Stimulated activated CD8-positive, alpha-beta memory T cell treated with anti-CD3 and anti-CD28 coated beads, Interleukin-12 subunit alpha, Interleukin-12 subunit beta, amount 100 ng/mL, for 24 hours (primary cell): ENCODE measurements around the gene PRMT9.

Source experiments
- DNase-seq: peaks from one replicate; pipeline ENCODE4 v3.0.0-alpha.2; 2020; ENCODE audit errors: extremely low read depth

The PRMT9 gene

DNA sequence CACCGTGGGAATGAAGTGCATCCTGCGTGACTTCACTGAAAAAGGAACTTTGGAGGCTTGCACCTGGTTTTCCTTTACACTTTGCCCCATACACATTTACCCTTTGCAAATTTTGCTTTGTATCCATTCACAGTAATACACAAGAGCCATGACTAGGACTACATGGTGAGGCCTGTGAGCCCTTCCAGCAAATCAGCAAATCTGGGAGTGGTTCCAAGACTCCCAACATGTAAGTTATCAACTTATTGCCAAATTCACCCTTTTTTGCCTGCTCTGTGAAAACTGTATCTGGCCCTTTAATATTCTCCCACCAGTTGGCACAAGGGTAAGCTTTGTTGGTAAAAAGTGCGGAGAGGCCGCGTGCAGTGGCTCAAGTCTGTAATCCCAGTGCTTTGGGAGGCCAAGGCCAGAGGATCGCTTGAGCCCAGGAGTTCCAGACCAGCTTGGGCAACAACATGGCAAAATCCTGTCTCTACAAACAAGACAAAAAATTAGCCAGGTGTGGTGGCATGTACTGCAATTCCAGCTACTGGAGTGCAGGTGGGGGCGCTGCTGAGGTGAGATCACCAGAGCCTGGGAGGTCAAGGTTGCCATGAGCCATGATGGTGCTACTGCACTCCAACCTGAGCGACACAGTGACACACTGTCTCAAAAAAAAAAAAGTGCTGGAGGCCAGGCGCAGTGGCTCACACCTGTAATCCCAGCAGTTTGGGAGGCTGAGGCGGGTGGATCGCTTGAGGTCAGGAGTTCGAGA, 5.0 kb downstream of the PRMT9 start:
- no peak for DNase-seq

DNA sequence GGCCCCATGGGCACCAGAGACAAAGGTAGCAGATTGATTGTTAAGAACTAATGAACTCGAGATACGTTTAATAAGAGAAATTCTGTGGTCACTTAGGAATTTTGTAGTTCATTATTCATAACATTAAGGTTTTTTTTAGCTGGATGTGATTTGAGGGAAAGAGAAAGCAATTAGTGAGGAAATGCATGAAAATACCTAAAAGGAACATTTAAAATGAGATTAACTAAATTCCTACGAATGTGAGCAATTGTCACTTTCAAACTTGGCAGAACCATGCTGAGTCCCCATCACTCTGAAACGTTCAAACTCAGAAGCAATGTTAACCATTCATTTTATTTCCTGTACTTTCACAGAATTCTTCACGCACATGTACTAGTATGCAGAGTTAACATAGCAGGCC, 5.9 kb downstream of the PRMT9 start:
- DNase-seq, result no peak

- no peak for DNase-seq
These were observed 9.5 kb downstream of the PRMT9 start for GRCh38 chr4:147674496-147674895.

- DNase-seq, result no peak
These were observed 9.9 kb downstream of the PRMT9 start for GRCh38 chr4:147674073-147674472.

- DNase-seq, result no peak
These were observed 25.5 kb downstream of the PRMT9 start for GRCh38 chr4:147658501-147658900.

- no peak for DNase-seq
These were observed 28.3 kb downstream of the PRMT9 start for GRCh38 chr4:147655639-147656038.

DNA sequence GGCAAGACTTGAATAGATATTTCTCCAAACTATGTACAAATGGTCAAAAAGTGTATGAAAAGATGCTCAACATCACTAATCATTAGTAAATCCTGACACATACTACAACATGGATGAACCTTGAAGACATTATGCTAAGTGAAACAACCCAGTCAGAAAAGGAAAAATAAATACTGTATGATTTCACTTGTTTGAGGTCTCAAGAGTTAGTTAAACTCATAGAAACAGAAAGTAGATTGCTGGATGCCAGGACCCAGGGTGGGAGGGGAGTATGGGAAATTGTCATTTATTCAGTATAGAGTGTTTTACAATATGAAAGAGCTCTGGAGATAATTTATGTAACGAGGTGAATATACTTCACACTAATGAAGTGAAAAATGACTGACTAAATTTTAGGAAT, 32.4 kb downstream of the PRMT9 start:
- DNase-seq, result no peak

DNA sequence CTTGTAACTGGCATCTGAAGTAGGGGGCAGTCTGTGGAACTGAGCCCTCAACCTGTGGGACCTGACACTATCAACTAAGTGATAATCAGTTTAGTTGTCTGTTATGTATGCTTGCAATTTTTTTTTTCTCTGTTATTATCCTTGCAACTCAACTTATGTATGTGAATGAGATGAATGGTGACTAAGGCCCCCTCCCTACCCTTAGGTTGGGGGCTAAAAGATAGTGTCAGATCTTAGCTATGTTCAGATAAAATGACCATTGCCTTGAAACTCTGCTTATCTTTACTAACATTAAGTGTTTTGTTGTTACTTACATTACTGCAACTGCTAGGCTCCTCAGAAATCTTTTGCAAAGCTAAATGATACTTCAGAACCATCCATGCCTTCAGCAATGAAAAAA, 35.3 kb downstream of the PRMT9 start:
- no peak for DNase-seq

GRCh38 chr4:147645099-147645498, 38.9 kb downstream of the PRMT9 start:
- DNase-seq, result no peak

- DNase-seq, result no peak
These were observed 39.5 kb downstream of the PRMT9 start for GRCh38 chr4:147644471-147644870.

DNA sequence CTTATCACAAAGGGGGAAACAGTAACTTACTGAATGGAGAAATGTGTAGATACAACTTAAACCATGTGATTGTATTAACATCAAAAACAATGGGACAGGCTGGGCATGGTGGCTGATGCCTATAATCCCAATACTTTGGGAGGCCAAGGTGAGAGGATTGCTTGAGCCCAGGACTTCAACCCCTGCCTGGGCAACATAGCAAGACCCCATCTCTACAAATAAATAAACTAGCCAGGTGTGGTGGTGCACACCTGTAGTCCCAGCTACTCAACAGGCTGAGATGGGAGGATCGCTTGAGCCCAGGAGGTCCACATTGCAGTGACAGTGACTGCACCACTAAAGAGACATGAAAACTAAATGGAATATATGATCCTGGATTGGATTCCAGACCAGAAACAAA, 40.3 kb downstream of the PRMT9 start:
- DNase-seq, result no peak

GRCh38 chr4:147640331-147640730, 43.6 kb downstream of the PRMT9 start:
- DNase-seq, result no peak

- DNase-seq, result no peak
These were observed 44.6 kb downstream of the PRMT9 start for GRCh38 chr4:147639388-147639787.

GRCh38 chr4:147638942-147639341, 45.0 kb downstream of the PRMT9 start:
- DNase-seq, result no peak

DNA sequence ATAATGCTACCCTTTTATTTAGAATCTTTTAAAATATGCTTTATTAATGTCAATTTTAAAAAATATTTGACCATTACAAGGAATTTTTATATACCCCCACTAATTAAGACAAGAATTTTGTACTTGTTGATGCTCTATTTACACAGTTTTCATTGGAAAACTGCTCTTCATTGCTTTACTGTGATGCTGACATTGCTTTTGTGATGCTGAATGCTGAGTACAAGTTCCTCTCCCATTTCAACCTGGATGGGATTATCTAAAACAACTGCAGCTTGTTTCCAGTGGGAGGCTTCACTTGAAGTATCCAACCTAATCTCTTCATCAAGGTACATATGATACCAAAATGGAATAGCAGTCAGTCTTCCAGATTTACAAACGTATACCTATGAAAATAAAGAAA, 45.6 kb downstream of the PRMT9 start:
- no peak for DNase-seq

DNA sequence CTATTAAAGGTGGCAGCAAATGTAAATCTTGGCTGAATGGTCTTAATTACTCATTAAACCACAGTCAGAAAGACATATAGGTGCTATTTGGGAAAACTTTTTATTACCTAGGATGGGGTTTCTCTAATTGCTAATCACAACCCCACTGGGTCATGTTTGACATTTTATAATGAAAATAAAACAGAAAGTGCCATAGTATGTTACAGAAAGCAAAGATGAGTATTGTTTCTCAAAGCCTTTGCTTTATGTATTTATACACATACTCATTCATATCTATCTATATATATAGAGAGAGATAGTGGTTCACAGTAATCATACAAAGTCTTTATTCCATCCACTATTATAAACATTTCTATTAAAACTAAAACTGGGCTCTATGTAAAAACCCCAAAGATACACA, 48.6 kb downstream of the PRMT9 start:
- no peak for DNase-seq

DNA sequence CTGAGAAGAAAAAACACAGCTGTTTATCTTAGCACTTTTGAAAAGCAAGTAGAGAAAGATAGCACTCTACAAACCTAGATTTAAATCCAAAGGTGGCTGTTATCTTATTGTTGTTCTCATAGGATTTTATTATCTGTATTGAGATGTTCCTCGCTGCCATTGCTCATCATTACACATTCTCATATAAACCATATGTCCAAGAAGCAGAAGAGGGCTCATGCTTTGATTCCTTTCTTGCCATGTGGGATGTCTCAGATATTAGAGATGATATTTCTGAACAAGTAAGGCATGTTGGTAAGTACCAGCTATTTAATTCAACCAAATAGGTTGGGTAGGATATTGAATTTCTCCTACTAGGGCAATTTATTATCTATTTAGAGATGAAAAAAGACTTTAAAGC, 50.3 kb downstream of the PRMT9 start:
- DNase-seq, result no peak

GRCh38 chr4:147633113-147633512, 50.9 kb downstream of the PRMT9 start:
- DNase-seq, result no peak

- no peak for DNase-seq
These were observed 53.9 kb downstream of the PRMT9 start for GRCh38 chr4:147629783-147630730.

GRCh38 chr4:147628415-147628814, 55.5 kb downstream of the PRMT9 start:
- no peak for DNase-seq

DNA sequence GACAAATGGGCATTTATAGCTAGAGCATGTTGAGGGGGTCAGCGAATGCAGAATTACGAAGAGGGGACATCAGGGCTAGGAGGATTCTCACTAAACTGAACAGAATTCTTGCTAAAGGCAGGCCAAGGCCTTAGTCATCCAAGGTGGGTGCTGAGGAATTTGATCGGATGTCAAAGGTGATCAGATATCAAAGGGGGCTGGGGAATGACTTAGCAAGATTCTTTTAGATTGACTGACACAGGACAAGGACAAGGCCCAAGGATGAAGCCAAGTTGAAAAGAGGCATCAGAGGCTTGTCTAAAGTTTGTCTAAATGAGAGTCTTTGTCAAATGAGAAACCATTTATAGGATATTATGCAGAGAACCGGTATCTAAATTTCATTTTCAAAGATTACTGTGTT, 57.1 kb downstream of the PRMT9 start:
- DNase-seq, result no peak

- no peak for DNase-seq
These were observed 58.2 kb downstream of the PRMT9 start for GRCh38 chr4:147625733-147626132.

DNA sequence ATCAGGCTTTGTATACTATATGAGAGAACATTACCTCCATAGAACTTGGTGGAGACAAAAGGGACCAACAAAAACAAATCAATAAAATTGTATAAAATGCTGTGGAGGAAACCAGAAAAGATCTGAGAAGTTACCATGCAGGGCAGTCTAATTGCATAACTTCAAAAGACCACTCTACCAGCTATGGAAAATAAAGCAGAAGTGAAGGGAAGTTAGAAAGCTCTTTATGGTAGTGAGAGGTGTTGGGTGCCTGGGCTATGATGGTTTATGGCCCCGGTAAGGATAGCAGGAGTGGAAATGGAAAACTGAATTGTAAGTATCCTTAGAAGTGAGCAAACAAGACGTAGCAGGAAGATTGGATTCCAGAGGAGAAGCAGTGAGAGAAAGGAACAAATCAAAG, 63.6 kb downstream of the PRMT9 start:
- no peak for DNase-seq
